HG03565 (cell line): ENCODE data around the gene TMEM87B.
A peak's percentile ranks its signal among the peaks of the same experiment; 100 is the strongest.
"Not testable (repeated sequence)": the region's sequence is repeated elsewhere in the genome, so short reads cannot be mapped to it uniquely, and the experiment has no call there.

ENCODE experiments used
- ATAC-seq: cut with Tn5 transposase; IDR thresholded peaks from one replicate; pipeline ENCODE4 v1.9.1; 2021; ENCODE audit warnings: mild to moderate bottlenecking, moderate library complexity; ENCODE audit not compliant: unreplicated experiment

Gene TMEM87B

DNA sequence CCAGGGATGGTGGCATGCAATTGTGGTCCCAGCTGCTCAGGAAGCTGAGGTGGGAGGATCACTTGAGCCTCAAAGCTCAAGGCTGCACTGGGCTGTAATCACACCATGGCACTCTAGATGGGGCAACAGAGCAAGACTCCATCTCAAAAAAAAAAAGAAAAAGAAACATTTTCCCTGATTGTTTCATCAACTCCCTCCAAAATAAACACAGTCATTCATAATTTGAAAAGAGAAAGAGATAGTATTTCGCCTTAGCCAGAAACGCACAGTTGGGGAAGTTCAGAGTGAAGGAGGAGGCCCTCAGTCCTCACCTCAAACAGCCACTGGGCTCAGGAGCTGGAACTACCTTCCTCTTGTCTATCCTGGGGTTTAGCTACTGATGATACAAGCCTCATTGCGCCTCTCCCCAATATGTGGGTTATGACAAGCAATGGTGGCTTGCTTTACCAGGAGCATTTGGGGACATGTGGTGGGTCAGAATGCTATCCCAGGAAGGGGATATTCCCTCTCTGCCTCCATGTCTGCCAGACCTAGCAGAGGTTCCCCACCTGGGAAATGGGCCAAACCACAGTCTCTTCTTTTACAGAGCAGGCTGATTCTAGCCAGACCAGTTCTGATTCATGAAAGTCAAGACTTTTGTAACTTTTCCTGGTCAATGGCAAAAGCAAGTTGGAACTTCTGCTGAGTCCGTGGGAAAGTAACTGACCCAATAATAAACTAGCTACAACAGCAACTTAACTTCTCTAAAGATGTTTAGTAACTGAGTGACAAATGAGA is 22.2 kb upstream of the TMEM87B start:
- no peak for ATAC-seq

DNA sequence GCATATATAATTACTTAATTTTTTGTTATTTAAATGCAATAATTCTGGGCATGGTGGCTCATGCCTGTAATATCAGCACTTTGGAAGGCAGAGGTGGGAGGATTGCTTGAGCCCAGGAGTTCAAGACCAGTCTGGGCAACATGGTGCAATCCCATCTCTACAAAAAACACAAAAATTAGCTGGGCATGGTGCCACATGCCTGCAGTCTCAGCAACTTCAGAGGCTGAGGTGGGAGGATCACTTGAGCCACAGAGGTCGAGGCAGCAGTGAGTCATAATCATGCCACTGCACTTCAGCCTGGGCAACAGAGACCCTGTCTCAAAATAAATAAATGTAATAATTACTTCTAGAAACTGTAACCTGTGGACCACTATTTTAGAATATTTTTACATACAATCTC is 21.5 kb upstream of the TMEM87B start:
- no peak for ATAC-seq

DNA sequence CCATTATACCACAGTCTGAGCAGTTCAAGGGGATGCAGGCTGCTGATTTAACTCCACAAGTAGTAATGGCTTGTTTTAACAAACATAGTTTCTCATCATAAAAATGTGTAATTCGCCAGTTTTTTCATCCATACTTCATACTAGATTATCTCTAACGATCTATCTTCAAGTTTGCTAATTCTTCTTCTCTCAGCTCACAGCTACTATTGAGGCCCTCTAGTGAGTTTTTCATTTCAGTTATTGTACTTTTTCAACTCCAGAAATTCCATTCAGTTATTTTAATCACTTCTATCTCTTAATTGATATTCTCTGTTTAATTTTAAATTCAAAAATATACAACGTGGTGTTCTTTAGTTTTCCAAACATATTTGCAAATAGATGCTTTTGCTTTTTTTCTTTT is 20.1 kb upstream of the TMEM87B start:
- no peak for ATAC-seq

DNA sequence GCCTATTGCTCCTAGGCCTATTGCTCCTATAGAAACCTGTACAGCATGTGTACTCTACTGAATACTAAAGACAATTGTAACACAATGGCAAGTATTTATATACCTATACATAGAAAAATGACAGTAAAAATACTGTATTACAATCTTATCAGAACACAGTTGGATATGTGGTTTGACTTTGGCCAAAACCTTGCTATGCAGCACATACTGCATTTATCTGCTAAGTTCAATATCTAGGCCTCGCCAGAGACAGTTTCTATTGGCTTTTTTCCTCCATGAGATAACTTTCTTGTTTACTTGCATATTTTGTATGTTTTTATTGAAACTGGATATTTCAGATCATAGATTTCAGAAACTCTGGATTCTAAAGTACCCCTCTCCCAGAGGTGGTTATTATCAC is 19.3 kb upstream of the TMEM87B start:
- ATAC-seq: no peak

DNA sequence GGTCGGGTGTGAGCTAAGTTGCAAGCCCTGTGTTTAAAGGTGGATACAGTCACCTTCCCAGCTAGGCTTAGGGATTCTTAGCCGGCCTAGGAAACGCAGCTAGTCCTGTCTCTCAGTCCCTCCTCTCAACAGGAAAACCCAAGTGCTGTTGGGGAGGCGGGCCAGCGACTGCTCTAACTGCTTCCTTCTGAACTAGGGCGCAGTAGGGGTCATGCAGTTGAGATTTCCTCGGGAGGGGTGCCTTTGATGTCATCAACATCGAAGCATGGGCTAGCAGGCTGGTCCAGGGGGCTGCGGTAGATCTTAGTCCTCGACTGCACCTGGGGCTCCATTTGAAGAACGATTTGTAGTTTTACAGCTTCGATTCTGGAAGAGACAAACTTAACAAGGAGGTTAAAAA is 15.5 kb upstream of the TMEM87B start:
- not testable (repeated sequence) for ATAC-seq

DNA sequence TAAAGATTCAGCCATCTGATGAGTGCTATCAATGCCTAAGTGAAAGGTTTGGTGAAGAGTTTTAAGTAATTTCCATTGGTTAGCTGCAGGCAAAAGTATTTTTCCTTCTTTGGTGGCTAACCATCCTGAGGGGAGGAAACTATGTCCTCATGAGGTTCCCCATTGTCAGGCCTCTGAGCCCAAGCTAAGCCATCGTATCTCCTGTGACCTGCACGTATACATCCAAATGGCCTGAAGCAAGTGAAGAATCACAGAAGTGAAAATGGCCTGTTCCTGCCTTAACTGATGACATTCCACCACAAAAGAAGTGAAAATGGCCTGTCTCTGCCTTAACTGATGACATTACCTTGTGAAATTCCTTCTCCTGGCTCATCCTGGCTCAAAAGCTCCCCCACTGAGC is 15.0 kb upstream of the TMEM87B start:
- not testable (repeated sequence) for ATAC-seq

DNA sequence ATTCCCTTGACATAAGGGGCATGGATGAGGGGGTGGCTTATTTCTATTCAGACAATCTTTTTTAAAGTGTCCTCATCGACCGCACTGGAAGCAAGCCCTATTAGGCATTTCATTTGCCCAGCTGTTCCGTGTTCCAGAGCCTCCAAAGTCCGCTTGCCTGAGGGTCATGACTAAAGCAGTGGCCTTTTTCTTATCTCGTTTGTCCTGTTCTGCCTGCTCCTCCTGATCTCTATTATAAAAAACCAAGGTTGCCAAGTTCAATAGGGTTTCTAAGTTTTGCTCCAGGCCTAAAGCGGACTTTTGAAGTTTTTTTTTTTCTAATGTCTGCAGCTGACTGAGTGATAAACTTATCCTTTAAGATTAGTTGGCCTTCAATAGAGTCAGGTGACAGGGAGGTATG is 13.6 kb upstream of the TMEM87B start:
- ATAC-seq: not testable (repeated sequence)

DNA sequence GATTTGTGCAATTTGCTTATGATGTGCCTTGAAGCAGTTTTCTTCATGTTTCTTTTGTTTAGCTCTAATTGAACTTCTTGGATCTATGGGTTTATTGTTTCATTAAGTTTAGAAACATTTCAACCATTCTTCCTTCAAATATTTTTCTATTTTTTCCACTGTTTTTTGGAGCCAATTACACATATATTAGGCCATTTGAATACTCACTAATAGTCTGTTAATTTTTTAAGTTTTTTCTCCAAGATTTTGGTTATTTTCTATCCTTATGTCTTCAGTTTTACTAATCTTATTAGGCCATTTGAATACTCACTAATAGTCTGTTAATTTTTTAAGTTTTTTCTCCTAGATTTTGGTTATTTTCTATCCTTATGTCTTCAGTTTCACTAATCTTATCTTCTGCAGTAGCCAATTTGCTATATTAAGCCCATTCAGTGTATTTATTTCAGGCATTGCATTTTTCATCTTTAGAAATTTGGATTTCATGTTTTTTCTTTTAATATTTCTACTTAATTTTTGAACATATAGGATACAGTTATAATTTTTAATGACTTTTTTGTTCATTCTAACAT is 9.5 kb upstream of the TMEM87B start:
- no peak for ATAC-seq

DNA sequence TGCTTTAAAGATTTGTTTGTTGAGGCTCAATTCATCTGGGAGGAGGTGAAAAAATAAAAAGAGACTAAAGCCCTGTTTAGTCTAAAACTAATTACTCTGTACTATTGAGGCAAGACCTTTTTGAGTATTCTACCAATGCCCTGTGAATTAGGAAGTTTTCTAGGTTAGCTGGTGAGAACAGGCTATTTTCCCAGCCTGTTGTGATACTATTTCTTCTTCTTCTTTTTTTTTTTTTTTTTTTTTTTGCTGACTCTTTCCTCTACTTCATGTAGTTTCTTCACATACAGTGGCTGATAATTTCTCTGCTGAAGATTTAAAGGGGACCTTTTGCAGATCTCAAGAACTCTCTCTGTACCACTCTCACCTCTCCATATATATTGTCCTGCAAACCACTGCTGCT is 8.8 kb upstream of the TMEM87B start:
- no peak for ATAC-seq

DNA sequence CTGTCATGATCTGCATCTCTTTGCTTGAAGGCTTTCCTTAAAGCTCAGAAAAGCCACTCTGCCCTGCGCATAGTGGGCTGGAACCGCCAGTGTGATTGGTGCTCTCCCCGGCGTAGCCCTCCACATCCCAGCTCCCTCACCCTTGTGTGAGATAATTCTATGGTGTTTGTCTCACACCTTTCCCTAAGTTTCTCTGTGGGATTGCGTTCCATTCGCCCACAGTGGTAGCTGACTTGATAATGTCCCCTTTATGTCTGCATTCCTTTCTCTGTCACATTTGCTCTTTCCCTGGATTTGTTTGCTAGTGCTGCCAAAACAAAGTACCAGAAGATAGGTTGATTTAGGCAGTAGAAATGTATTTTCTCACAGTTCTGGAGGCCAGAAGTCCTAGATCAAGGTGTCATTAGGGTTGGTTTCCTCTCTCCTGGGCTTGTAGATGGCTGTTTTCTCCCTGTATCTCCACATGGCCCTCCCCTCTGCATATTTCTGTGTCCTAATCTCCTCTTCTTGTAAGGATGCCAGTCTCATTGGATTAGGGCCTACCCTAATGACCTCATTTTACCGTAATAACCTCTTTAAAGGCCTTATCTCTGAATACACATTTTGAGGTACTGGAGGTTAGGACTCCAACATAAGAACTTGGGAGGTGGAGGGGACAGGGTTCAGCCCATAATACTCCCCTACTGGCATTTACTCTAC is 7.4 kb upstream of the TMEM87B start:
- ATAC-seq: no peak

DNA sequence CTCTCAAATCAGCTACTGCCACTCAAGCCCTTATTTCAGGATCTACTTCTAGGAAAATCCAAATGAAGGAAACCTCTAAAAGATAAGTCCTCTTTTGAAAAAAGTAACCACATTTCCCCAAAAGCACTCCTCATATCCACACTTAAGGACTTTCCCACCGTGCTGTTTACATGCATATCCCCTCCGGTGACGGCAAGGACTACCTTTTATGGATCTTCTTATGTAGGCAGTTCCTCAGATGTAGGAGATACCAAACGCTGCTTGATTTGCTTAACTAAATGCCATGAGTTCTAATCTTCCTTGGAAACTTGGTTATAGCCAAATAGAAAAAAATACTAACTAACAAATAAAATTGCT is 6.9 kb upstream of the TMEM87B start:
- no peak for ATAC-seq

DNA sequence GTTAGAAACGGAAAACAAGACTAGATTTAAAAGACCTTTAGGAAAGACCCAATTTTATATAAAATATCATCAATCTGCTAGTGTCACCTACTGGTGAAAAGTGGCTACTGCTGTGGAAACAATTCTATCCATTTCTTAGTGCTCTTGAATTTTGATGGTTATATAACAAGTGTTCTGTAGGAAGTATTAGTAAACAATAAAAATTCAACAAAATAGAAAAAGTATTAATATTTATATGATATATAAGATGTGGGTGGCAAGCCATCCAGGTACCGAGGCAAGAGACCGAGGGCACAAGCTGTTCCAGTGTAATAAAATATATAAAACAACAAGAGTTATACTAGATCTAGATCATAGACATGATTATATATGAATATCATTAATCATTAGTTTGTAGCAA is 6.2 kb upstream of the TMEM87B start:
- no peak for ATAC-seq

DNA sequence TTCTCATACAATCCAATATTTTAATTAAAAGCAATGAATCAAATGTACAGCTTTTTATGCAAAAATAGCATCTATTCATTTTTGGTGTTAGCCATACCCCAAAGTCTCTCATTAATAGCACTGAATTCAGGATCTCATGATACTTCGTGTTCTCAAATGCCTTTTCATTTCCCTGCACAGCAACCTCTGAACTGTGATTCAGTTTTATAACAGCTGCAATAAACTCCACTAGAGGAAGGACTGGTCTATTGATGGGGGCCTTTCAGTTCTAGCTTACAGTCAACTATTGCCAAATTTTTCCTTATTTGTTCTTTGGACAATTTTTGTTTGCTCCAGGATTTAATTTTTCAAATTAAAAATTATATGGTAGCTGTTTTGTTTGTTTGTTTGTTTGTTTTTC is 4.8 kb upstream of the TMEM87B start:
- no peak for ATAC-seq

DNA sequence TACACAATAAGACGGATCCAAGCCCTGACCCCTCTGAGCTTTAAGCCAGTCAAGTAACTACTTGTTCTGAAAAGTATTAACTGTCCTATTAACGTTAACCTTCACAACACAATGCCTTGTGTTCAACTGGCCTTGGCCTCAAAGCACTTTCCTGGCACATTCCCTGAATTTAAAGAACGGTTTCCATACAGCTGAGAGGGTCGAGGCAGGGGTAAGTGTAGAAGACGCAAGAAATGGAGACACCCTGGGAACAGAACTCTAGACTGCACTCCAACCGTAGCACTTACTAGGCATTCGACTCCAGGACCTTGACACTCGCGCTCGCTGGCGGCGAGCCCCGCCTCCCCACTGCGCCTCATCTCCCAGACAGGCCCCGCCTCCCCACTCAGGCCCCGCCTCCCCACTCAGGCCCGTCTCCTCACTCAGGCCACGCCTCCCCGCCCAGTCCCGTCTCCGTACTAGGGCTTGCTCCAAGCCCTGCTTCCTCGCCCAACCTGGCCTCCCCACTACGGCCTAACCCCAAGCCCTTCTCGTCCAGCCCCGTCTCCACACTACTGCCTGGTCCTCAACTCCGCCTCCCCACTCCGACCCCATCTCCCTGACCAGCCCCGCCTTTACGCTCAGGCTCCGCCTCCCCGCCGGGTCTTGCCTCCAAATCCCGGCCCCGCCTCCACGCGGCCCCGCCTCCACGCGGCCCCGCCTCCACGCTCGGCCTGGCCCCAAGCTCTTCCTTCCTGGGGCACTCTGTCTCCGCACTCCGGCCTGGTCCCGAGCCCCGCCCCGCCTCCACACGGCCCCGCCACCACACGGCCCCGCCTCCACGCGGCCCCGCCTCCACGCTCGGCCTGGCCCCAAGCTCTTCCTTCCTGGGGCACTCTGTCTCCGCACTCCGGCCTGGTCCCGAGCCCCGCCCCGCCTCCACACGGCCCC is 887 bp upstream of the TMEM87B start:
- ATAC-seq: peak; percentile 37

DNA sequence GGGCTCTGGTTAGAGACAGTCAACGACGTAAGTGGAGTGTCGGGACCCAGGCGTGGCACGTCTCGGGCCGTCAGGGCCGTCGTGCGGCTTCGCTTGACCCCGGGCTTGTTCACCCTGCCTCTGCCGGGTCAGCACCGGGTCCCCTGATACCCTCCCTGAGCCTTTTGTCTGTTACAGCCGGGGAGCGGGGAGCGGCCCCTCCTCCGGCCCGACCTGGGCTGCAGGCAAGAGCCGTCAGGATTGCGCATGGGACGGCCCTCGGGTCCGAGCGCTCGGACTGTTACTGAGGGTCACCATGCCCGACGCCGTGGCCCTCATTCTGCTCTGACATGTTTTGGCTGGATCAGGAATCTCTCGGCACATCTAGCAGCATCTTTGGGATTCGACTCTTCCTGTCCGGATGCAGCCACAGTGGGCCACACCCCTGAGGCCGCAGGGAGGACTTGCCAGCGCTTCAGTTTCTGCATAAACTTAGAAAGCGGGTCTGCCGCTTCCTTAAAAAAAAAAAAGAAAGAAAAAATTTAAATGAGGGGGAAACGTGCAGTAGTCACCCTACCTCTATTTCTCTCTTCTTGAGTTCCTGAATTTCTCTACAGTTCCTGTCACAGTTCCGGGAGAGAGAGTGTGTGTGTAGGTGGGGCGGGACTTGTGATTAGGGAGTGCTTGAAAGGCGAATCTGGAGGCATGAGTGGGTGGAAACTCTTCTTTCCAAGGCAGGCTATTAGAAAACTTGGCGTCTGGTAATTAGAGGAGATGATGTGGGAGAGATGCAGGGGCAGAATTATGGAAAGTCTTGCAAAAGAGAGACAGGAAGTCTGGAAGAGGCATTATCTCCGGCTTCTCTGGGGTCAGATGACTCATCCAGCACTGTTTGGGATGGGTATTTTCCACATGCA is 909 bp downstream of the TMEM87B start:
- ATAC-seq: no peak

DNA sequence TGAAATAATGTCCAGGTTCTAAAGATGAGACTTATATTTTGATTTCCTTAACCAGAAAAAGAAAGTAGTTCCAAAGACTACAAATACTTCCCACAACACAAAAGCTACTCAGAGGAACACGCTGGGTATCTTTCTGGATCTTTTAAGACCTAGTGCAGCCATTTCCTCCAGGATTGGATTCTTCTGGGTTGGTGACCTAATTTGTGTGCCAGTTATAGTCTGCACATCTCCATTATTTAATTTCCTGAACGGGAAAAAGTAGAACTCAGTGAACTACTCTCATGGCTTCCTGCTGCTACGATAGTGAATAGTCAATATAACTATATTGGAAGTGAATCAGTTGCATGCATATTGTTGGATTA is 1.5 kb downstream of the TMEM87B start:
- no peak for ATAC-seq

DNA sequence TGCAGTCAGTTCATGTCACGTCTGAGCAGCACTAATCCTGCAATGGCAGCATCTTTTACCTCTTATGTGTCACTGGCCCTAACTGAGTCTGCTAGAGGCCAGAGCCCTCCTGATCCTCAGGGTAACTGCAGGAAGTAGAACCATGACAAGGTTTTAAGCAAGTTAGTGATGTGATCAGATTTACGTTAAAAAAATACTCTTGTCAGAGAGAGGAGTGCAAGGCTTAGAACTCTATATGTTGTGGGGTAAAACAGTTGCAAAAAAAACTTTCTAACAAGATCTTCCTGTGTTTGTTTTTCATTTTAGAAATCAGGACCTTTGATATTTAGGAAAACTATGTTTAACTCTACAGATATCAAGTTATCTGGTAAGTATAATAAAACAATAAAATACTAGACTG is 4.6 kb downstream of the TMEM87B start:
- no peak for ATAC-seq

DNA sequence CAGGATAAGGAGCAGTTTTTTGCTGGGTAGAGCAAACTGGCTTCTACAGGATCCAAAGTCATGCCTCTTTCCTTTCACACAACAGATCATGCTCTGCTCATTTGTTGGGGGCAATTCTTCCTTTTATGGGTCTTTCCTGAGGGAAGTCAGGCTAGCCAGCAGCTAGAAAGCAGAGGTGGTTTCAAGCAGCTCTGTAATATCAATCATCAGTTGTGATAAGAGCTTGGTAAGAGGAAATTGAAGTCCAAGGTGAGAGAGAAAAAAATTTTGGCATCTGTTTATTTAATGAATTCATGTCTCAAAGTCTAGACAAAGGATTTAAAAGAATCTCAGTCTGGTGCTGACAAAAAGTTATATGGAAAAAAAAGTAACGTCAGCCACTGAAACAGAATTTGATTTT is 6.2 kb downstream of the TMEM87B start:
- no peak for ATAC-seq

DNA sequence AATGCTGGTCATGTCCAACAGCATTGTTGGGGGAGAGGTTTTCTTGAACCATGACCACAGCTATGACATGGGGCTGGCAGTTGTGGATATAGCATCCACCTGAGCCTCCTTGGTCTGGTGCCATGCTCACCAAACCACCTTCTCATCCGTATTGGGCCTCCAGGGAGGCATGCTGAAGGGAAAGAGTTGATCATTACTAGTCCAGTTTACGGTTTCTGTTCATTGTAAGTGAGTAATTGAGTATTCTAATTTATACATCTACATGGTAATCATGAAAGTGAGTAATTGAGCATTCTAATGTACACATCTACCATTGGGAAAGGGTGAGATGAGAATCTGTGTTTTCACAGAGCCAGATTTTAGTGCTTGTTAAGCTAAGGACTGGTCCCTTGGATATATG is 6.8 kb downstream of the TMEM87B start:
- ATAC-seq: no peak

DNA sequence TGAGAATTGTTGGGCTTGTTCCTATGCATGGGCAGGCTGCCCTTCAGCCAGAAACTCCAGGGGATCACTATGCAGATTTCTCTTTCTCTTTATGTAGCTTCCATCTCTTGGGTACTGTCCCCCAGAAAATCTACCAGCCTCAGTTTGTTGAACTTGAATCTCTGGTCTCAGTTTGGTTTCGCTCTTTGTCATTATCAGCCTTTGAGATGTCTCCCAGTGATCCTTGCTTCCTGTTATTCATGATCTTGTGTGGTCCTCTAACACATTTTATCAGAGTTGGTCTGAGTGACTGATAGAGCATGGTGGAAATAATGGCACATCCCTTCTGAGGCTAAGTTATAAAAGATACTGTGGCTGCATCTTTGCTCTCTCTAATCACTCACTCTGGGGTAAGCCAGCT is 7.8 kb downstream of the TMEM87B start:
- no peak for ATAC-seq
